Omental fat pad (tissue), 4 donors: ENCODE results near the gene HNRNPA1. TPM values are rescaled to one million over a fixed set of nuclear protein-coding genes. Genes with fewer than 3 reads are reported as not detected.
A peak's percentile ranks its signal among the peaks of the same experiment; 100 is the strongest.

Experiments
- ATAC-seq: fragments of 150-250 bp; one replicate; pipeline ENCODE4 v1.9.1; 2016; ENCODE audit warnings: mild to moderate bottlenecking, moderate library complexity; ENCODE audit not compliant: low FRiP score
- DNase-seq: peaks from one replicate; pipeline ENCODE4 v3.0.0-alpha.2; 2019; ENCODE audit warnings: low spot score
- total RNA-seq, 4 donors: library from RNA; depleted of rRNA; stranded (reverse); fragments of >200 nt; gene quantifications; one replicate each; pipeline ENCODE4 v1.1.0, GENCODE V29; 2016
- TF ChIP-seq, protein P1 (sequence below), 3 donors: fragments of 450-650 bp; IDR thresholded peaks; one replicate each; pipeline ENCODE4 v1.5.1; 2016 to 2017; ENCODE audit warnings: antibody characterized with exemption in 3 of 3, mild to moderate bottlenecking in 3 of 3, moderate library complexity in 2 of 3

The HNRNPA1 gene
- total RNA-seq, 4 donors from 2014 or later: 352 to 497 (median 414) TPM

DNA sequence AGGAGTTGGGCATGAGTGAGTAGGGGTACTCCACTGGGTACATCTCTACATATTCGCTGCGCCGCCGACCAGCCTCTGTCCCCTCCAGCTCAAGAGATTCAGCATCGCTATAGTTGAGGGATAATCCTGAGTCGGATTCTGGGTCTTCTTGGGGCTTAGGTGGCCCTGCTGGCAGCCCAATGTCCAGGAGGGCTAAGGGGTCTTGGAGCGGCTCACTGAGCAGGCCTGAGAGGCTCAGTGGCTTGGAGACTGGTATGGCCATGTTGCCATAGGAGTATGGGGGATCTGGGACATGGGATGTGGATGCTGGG is 12.4 kb downstream of the HNRNPA1 start:
- TF ChIP-seq, protein P1, sequence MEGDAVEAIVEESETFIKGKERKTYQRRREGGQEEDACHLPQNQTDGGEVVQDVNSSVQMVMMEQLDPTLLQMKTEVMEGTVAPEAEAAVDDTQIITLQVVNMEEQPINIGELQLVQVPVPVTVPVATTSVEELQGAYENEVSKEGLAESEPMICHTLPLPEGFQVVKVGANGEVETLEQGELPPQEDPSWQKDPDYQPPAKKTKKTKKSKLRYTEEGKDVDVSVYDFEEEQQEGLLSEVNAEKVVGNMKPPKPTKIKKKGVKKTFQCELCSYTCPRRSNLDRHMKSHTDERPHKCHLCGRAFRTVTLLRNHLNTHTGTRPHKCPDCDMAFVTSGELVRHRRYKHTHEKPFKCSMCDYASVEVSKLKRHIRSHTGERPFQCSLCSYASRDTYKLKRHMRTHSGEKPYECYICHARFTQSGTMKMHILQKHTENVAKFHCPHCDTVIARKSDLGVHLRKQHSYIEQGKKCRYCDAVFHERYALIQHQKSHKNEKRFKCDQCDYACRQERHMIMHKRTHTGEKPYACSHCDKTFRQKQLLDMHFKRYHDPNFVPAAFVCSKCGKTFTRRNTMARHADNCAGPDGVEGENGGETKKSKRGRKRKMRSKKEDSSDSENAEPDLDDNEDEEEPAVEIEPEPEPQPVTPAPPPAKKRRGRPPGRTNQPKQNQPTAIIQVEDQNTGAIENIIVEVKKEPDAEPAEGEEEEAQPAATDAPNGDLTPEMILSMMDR (IDR thresholded peaks at IDR 0.05): no peak
- DNase-seq (no peak), ATAC-seq (no peak)

- ATAC-seq (peak; percentile 63), DNase-seq (peak; percentile 48)
- TF ChIP-seq, protein P1 (IDR thresholded peaks at IDR 0.05): peak in 2 of 3 donors; percentile 21 to 26
Measured at GRCh38 chr12:54294152-54294952, 13.8 kb downstream of the HNRNPA1 start.

GRCh38 chr12:54294953-54295566 is 14.5 kb downstream of the HNRNPA1 start:
- TF ChIP-seq, protein P1 (IDR thresholded peaks at IDR 0.05): no peak
- DNase-seq (no peak), ATAC-seq (no peak)

GRCh38 chr12:54296393-54297099 is 16.0 kb downstream of the HNRNPA1 start:
- no peak for DNase-seq
- ATAC-seq: no peak
- TF ChIP-seq, protein P1 (IDR thresholded peaks at IDR 0.05): no peak

GRCh38 chr12:54298904-54299303 is 18.4 kb downstream of the HNRNPA1 start:
- ATAC-seq: no peak
- TF ChIP-seq, protein P1 (IDR thresholded peaks at IDR 0.05): no peak
- DNase-seq: no peak

GRCh38 chr12:54299515-54300224 is 19.1 kb downstream of the HNRNPA1 start:
- no peak for DNase-seq
- no peak for ATAC-seq
- TF ChIP-seq, protein P1 (IDR thresholded peaks at IDR 0.05): no peak
